Keratinocyte (primary cell): Measurements from ENCODE around the gene IPPK. TPM values are rescaled to one million over a fixed set of nuclear protein-coding genes. Genes with fewer than 3 reads are reported as not detected.

ENCODE experiments used
- DNase-seq: peaks from one replicate; pipeline ENCODE4 v3.0.0-alpha.2; 2011; ENCODE audit warnings: low read depth, missing footprints, low spot score
- FAIRE-seq: peaks from 2 replicates; lab custom pipeline; 2011; peaks lifted over from hg19 to GRCh38; lab: Jason Lieb, UNC
- H2AFZ ChIP-seq: 2 replicates; pipeline ENCODE4 v1.6.0; 2012; ENCODE audit warnings: low read length, control low read depth, inconsistent platforms; ENCODE audit not compliant: control insufficient read depth
- H3K27ac ChIP-seq: 2 replicates; pipeline ENCODE4 v1.5.1; 2011; ENCODE audit warnings: low read length; ENCODE audit not compliant: control insufficient read depth, insufficient read depth
- H3K27me3 ChIP-seq: 3 replicates; pipeline ENCODE4 v1.6.0; 2011; ENCODE audit warnings: low read length; ENCODE audit not compliant: control insufficient read depth, insufficient read depth; ENCODE audit errors: extremely low read depth
- H3K36me3 ChIP-seq, 2 experiments: 2 replicates in 1 of 2; 3 replicates in 1 of 2; pipeline ENCODE4 v1.5.1; 2011; ENCODE audit warnings: low read length in 2 of 2, mild to moderate bottlenecking in 1 of 2; ENCODE audit not compliant: control insufficient read depth in 2 of 2, insufficient read depth in 2 of 2; ENCODE audit errors: extremely low read depth in 1 of 2
- H3K4me1 ChIP-seq: 3 replicates; pipeline ENCODE4 v1.5.1; 2011; ENCODE audit warnings: low read length; ENCODE audit not compliant: control insufficient read depth, insufficient read depth; ENCODE audit errors: extremely low read depth
- H3K4me2 ChIP-seq: 3 replicates; pipeline ENCODE4 v1.6.0; 2011; ENCODE audit warnings: low read depth, low read length; ENCODE audit not compliant: control insufficient read depth, insufficient read depth; ENCODE audit errors: extremely low read depth
- H3K4me3 ChIP-seq, 3 experiments: fragments of 200-600 bp in 1 of 3; sonication (generic) in 1 of 3; 2 replicates in 2 of 3; 3 replicates in 1 of 3; pipeline ENCODE4 v1.5.1; 2011 to 2016; ENCODE audit warnings: low read length in 3 of 3, mild to moderate bottlenecking in 3 of 3, control low read depth in 2 of 3, inconsistent platforms in 1 of 3, low read depth in 1 of 3, mixed read lengths in 1 of 3, mixed run types in 1 of 3, moderate library complexity in 1 of 3; ENCODE audit not compliant: control insufficient read depth in 2 of 3, insufficient read depth in 2 of 3; ENCODE audit errors: extremely low read depth in 1 of 3
- H3K79me2 ChIP-seq: 2 replicates; pipeline ENCODE4 v1.6.0; 2012; ENCODE audit warnings: low read length; ENCODE audit not compliant: control insufficient read depth, insufficient read depth
- H3K9ac ChIP-seq: 3 replicates; pipeline ENCODE4 v1.6.0; 2011; ENCODE audit warnings: low read length; ENCODE audit not compliant: control insufficient read depth, insufficient read depth; ENCODE audit errors: extremely low read depth
- H3K9me1 ChIP-seq: 3 replicates; pipeline ENCODE4 v1.6.0; 2011; ENCODE audit warnings: low read length; ENCODE audit not compliant: control insufficient read depth, insufficient read depth; ENCODE audit errors: extremely low read depth
- H3K9me3 ChIP-seq: 2 replicates; pipeline ENCODE4 v1.5.1; 2012; ENCODE audit warnings: low read depth, low read length; ENCODE audit not compliant: control insufficient read depth
- H4K20me1 ChIP-seq: 3 replicates; pipeline ENCODE4 v1.6.0; 2011; ENCODE audit warnings: low read length; ENCODE audit not compliant: control insufficient read depth, insufficient read depth; ENCODE audit errors: extremely low read depth
- EZH2 ChIP-seq: IDR thresholded peaks from one replicate; pipeline ENCODE4 v1.6.1; 2012; ENCODE audit warnings: inconsistent platforms, mild to moderate bottlenecking, low read length, moderate library complexity
- dilution Hi-C: fragments of 300-500 bp; cut with MboI; formaldehyde crosslinking; loops from one replicate; pipeline ENCODE4 v1.7.0; 2020; ENCODE audit warnings: low sequenced_read_pairs; ENCODE audit not compliant: extremely low pct_ligation_motif_present
- polyA minus RNA-seq, 3 experiments: library from RNA; depleted of rRNA, polyadenylated mRNA; stranded (reverse); fragments of >200 nt; gene quantifications; 1 replicate in 1 of 3; 2 replicates in 1 of 3; 3 replicates in 1 of 3; pipeline ENCODE4 v1.2.3, GENCODE V29; 2011
- polyA plus RNA-seq, 5 experiments: library from polyadenylated mRNA; depleted of rRNA in 3 of 5; stranded (reverse) in 3 of 5; stranded (forward) in 1 of 5; unstranded in 1 of 5; fragments of >200 nt; gene quantifications; 1 replicate in 1 of 5; 2 replicates in 3 of 5; 3 replicates in 1 of 5; pipeline versions ENCODE4 v1.2.1 to v1.2.3, GENCODE V29; 2011 to 2012; ENCODE audit warnings: missing spikeins in 2 of 5, low read depth in 1 of 5, low replicate concordance in 1 of 5
- TF ChIP-seq, protein P1 (sequence below), 3 experiments: IDR thresholded peaks in 1 of 3; conservative IDR thresholded peaks in 1 of 3; optimal IDR thresholded peaks in 1 of 3; 2 replicates in 2 of 3; 3 replicates in 1 of 3; pipeline versions ENCODE3 to v1.5.1; 2011; ENCODE audit warnings: low read length in 3 of 3, mild to moderate bottlenecking in 3 of 3, moderate library complexity in 2 of 3, control low read depth in 1 of 3, inconsistent platforms in 1 of 3; ENCODE audit not compliant: insufficient read depth in 2 of 3; ENCODE audit errors: extremely low read depth in 1 of 3

IPPK gene
- polyA plus RNA-seq (27.5 to 34.9 TPM (median 32.4 TPM) in 3 replicates), polyA minus RNA-seq (49.3 to 86.7 TPM (median 68.7 TPM) in 3 replicates)
- polyA plus RNA-seq (2011; ENCODE audit: low read depth) = 44.5 TPM
- 28.0 and 37.9 TPM in 2 replicates for polyA plus RNA-seq (2011; cell fraction: cytosol; rRNA removed)
- polyA plus RNA-seq (2011; cell fraction: nucleus; rRNA removed) = 68.1 and 79.2 TPM in 2 replicates
- polyA plus RNA-seq (2012; ENCODE audit: low replicate concordance) = 12.7 and 34.4 TPM in 2 replicates
- 26.9 TPM for polyA minus RNA-seq (2011; cell fraction: cytosol; rRNA and poly(A)+ RNA removed)
- 26.9 and 42.7 TPM in 2 replicates for polyA minus RNA-seq (2011; cell fraction: nucleus; rRNA and poly(A)+ RNA removed)

DNA sequence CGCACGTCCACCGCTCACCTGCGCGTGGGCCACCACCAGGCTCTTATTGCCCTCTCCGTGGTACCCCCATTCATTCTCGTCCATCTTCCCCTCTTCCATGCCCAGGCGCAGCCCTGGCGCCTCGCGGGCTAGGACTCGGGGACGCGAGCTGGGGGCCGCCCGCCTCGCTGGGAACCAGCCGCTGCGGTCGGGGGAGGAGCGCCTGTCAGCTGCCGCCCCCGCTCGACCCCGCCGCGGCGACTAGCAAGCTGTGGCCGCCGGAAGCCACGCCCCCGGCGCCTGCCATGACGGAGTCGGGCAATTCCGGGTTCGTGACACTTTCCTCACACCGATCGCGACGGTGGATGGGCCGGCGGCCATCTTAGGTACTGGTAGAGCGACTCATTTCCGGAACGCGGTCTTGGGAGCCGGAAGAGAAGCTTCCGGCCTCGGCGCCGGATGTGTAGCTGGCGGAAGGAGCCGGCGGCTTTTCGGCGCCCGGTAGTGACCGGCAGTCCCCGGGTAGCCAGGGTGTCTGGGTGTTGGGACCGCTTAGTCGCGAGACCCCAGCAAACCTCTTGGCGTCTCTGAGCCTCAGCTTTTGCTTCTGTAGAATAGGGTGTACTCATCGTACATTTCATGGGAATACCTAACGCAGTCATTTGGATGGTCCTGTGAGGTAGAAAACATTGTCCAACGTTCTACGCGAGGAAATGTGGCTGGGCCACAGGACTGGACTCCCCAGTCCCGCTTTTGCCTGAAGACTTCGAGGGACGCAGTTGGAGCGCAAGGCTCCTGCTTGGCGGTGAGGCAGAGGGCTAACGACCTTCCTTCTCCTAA, at the start of gene IPPK:
IPPK (minus strand) TSS at position 242 of the 819 bp plus-strand sequence; CDS start at position 99, 143 bp downstream.
- no peak for FAIRE-seq
- Histone ChIP-seq H3K9me1 (no peaks in the 10 kb centered on the region), H3K9me3 (no peaks in the 10 kb centered on the region), H3K79me2 (peaks cover 49% of the 10 kb centered on the region), H4K20me1 (no peaks in the 10 kb centered on the region), H3K27me3 (no peaks in the 10 kb centered on the region), H3K4me2 (peak within 1 kb of the TSS; percentile 79), H3K9ac (peak within 1 kb of the TSS; percentile 99), H3K4me3 (peak within 1 kb of the TSS; percentile 81 to 99 (median 83)), H3K4me1 (peaks cover 20% of the 10 kb centered on the region), H3K27ac (peak within 1 kb of the TSS; percentile 99), H2AFZ (peak within 1 kb of the TSS; percentile 64), H3K36me3 (peaks cover 12 to 16% of the 10 kb centered on the region in 2 experiments)
- dilution Hi-C loops = no loop called here
- TF ChIP-seq, protein P1, sequence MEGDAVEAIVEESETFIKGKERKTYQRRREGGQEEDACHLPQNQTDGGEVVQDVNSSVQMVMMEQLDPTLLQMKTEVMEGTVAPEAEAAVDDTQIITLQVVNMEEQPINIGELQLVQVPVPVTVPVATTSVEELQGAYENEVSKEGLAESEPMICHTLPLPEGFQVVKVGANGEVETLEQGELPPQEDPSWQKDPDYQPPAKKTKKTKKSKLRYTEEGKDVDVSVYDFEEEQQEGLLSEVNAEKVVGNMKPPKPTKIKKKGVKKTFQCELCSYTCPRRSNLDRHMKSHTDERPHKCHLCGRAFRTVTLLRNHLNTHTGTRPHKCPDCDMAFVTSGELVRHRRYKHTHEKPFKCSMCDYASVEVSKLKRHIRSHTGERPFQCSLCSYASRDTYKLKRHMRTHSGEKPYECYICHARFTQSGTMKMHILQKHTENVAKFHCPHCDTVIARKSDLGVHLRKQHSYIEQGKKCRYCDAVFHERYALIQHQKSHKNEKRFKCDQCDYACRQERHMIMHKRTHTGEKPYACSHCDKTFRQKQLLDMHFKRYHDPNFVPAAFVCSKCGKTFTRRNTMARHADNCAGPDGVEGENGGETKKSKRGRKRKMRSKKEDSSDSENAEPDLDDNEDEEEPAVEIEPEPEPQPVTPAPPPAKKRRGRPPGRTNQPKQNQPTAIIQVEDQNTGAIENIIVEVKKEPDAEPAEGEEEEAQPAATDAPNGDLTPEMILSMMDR (optimal IDR thresholded peaks at IDR 0.05 in 1 of 3, IDR thresholded peaks at IDR 0.05 in 1 of 3, conservative IDR thresholded peaks at IDR 0.05 in 1 of 3; ENCODE audit: extremely low read depth in 1 of 3, insufficient read depth in 2 of 3, low read length in 3 of 3) = no peak
- TF ChIP-seq EZH2 = no peak
- peak; percentile 92 for DNase-seq

DNA sequence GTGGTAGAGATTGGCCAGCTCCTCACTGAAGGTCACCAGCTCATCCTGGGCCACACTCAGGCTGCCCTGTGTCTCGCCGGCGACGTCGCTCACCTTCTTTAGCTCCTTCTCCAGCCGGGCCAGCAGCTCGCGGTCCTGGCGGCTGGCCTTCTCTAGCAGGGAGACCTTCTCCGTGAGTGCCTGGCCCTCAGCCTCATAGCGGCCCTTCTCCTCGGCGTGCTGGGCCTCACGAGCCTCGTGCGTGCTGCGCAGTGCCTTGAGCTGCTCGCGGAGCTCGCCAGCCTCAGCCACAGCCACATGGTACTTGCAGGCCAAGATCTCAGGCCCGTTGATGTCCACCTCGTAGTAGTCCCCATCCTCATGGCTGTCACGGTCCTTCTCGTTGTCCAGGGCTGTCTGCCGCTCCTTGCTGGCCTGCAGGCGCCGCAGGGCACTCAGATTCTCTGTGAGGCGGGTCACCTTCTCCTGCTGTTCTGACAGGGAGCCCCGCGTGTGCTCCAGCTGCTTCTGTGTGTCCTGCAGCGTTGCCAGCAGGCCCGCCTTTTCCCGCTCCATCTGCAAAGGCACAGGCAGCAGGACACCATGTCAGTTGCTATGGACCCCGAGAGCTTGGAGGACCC, 49.2 kb upstream of the IPPK start:
- H3K79me2 ChIP-seq = peaks cover 41% of the 10 kb centered on the region
- peaks cover 2% of the 10 kb centered on the region for H4K20me1 ChIP-seq
- H3K4me1 ChIP-seq = peaks cover 62% of the 10 kb centered on the region
- no peak overlapping the region for H2AFZ ChIP-seq
- H3K4me3 ChIP-seq = no peak overlapping the region
- dilution Hi-C loops = no loop called here
- FAIRE-seq (no peak), DNase-seq (no peak)
- no peaks in the 10 kb centered on the region for H3K27me3 ChIP-seq
- no peak overlapping the region for H3K9ac ChIP-seq
- H3K9me3 ChIP-seq = no peaks in the 10 kb centered on the region
- peaks cover 54% of the 10 kb centered on the region in 2 experiments for H3K36me3 ChIP-seq
- H3K4me2 ChIP-seq = no peak overlapping the region
- TF ChIP-seq, protein P1 (optimal IDR thresholded peaks at IDR 0.05 in 1 of 3, IDR thresholded peaks at IDR 0.05 in 1 of 3, conservative IDR thresholded peaks at IDR 0.05 in 1 of 3; ENCODE audit: extremely low read depth in 1 of 3, insufficient read depth in 2 of 3, low read length in 3 of 3) = no peak
- TF ChIP-seq EZH2 = no peak
- H3K27ac ChIP-seq = no peak overlapping the region
- peaks cover 2% of the 10 kb centered on the region for H3K9me1 ChIP-seq
